Activated CD4-positive, alpha-beta T cell treated with anti-CD3 and anti-CD28 coated beads for 1 hour (primary cell): ENCODE measurements around the gene MCIDAS.
A peak's percentile ranks its signal among the peaks of the same experiment; 100 is the strongest.

Experiments
- DNase-seq: peaks from one replicate; pipeline ENCODE4 v3.0.0-alpha.2; 2020

The MCIDAS gene

DNA sequence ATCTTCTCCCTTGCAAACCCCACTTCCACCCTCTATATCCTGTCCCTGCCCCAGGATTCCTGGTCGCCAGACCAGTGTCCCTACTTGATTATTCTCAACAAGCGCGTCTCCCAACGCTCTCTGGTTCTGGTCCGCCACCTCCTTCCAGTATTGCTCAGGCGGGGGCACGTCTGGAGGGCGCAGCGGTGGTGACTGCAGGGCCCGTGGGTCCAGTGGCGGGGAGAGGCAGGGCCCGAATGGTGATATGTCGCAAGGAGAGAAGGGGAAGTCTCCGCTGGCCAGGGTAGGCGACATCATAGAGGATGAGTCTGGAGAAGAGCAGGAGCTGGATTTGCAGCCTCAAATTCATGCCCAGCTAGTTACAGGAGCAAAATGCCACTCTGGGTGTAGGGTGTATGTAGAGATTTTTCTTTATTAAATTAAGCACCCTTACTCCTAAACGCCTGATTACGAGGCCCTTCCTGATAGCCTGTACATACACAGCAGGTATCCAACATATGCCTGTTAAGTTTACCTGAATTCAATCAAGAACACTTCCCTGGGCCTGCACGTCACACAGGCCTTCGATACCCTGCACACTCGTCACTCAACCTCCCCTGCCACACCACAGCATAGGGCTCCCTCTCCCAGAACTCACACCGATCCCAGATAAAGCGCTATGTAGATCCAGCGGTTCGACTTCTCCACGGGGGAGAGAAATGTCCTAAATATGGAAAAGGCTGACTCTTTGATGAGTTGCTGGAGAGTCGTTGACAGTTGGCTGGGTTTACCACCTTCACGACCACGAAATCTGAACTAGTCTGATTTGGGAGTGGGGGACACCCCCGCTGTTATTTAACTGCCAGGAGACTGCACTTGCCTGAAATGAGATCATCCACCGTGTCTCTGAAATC is 4.8 kb downstream of the MCIDAS start:
- no peak for DNase-seq

- DNase-seq: no peak
Observed at GRCh38 chr5:55220433-55221185, 6.5 kb downstream of the MCIDAS start.

- no peak for DNase-seq
Observed at GRCh38 chr5:55219770-55220169, 7.3 kb downstream of the MCIDAS start.

DNA sequence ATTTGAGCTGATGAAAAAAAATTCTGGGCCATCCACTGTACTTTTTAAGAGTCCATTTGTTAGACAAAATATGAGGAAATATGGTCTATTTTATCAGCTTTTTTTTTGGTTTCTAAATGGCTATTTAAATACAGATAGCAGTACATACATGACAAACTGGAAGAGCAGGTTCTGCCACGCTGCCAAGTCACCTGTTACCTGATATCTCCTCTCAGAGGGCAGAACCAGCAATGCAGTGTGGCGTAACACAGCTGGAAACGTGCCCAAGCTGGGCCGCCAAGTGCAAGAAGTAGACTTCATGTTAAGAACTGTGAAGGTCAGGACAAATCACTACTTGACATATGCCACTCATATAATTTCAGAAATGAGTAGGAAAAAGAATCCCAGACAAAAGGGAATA is 8.1 kb downstream of the MCIDAS start:
- no peak for DNase-seq

DNA sequence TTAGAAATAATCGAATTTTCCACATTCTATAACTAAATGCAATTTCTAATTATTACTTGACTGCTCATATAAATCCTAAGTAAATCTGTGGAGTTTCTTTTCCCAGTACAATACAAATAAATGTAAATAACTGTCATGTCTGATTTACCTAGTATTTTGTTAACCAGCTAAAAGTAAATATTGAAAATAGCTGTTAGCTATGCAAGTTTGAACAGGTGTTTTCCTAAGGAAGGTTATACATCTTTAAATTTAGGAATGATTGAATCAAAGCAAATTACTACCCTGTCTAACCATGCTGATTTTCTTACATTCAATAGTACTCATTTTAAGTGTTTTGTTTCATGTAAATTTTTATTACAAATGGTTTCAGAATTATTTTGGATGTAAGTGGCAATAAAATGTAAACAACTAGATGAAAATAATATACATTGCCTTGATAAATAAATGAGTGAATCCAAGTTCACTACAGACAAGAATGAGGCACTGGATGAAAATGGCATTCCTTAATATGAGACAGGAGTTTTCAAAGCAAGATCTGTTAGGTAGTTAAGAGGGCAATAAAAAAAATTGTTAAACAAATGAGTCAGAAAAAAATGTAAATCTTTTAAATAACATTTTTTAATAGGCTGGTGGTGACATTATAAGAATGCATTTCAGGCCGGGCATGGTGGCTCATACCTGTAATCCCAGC is 15.8 kb downstream of the MCIDAS start:
- DNase-seq: no peak

DNA sequence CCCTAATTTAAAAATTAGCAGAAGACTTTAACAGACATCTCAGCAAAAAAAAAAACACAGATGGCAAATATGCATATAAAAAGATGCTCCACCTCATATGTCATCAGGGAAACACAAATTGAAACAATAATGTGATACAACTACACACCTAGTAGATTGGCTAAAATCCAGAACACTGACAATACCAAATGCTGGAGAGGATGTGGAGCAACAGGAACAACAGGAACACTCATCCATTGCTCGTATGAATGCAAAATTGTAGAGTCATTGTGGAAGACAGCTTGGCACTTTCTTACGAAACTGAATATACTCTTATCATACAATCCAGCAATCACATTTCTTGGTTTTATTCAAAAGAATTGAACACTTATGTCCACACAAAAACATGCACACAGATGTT is 22.1 kb downstream of the MCIDAS start:
- DNase-seq: no peak

GRCh38 chr5:55191165-55191564 is 36.0 kb downstream of the MCIDAS start:
- no peak for DNase-seq

GRCh38 chr5:55188656-55189540 is 38.2 kb downstream of the MCIDAS start:
- no peak for DNase-seq

DNA sequence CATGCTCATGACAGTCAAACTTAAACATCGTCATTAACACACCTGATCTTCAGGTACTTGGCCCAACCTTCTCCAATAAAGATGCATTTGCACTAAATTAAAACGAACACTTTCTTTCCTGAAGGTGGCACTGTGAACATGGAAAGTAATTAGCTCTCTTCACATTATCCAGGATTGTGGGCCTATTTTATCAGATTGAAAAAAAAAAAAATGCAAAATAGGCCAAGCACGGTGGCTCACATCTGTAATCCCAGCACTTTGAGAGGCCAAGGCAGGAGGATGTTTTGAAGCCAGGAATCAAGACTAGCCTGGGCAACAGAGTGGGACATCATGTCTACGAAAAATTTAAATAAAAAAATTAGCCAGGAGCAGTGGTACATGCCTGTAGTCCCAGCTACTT is 39.7 kb downstream of the MCIDAS start:
- DNase-seq: no peak

GRCh38 chr5:55180016-55180415 is 47.1 kb downstream of the MCIDAS start:
- DNase-seq: no peak

DNA sequence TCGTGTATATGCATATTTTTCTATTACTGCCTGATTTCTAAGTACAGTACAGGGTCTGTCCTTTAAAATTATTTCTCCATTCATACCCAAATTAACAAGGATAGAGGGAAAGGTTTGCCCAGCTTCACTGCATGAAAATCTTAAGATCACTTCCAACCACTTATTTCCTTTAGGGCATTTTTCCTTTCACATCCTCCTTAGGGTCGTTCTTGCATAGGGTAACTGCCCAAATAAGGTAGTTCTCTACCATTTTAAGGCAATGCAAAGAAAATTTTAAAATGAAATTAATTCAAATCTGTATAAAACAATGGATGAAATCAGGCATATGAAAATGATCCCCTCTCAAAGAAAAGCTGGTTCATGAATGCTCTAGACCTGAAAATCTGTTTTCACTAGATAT is 50.0 kb downstream of the MCIDAS start:
- DNase-seq: no peak

DNA sequence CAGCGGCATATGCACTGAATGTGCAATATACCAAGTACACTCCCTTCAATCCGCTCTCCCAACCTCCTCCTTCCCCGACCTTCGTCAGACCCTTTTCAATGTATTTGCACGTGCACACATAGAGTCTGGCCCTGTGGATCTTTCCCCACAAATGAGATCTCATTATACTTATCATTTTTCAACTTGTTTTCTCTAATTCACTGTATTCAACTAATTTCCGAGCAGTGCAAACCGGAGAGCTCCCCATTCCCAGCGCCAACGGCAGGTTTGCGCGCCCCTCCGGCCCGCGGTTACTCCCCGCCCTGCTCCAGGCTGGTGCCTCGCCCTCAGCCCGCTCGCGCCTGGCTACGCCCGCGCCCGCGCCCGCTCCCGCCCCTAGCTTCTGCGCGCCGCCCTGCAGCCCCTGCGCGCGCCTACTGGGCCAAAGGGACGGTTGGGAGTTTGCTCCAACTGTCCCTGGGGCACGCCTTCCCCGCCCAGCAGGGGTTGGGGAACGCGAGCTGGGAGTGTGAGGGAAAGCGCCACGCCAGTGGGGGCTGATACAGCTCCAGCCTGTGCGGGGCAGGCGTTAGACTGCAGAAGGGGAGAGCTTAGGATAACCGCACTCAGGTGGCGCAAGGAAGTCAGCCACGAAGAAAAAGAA is 50.8 kb downstream of the MCIDAS start:
- DNase-seq: no peak

GRCh38 chr5:55175781-55176175 is 51.3 kb downstream of the MCIDAS start:
- no peak for DNase-seq

GRCh38 chr5:55173687-55174230 is 53.4 kb downstream of the MCIDAS start:
- DNase-seq: no peak

- peak; percentile 55 for DNase-seq
Observed at GRCh38 chr5:55172937-55173686, 54.0 kb downstream of the MCIDAS start, which contains the start of gene CDC20B. Gene CDC20B (minus strand): TSS chr5:55173177. CDS start chr5:55173000, 177 bp downstream.

DNA sequence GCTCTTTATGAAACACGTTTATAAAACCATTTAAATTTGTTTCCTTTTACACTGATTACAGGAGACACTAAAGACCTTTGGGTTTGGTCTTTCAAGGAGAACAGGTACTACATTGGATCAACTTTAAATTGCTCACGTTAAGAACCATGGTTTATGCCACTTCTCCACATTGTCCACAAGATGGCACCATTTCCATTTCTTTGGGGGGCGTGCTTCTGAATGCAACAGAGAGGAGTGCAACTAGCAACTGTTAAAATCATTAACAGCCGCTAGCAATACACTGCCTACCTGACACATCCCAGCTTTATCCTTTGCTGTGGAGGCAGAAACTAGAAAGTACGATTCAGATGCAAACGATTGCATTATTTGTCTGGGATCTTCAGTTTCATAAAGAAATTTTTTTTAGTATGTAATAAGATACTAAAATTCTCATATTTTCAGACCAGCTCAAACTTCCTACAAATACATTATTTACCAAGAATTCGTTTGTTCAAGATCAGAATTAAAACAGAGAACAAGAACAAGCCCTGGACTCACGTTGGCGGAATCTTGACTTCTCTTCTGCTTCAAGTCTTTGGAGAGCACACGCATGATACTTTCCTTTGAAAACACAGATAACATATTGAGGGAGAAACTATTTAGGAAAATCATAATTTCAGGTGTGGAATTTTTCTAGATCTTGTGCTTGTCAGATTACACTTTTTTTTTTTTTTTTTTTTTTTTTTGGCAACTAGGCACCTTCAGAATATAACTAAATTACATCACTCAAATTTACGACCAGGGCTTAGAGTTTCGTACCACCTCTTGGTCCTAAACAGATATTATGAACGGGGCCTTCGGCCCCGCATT is 54.8 kb downstream of the MCIDAS start:
- DNase-seq: peak; percentile 37

DNA sequence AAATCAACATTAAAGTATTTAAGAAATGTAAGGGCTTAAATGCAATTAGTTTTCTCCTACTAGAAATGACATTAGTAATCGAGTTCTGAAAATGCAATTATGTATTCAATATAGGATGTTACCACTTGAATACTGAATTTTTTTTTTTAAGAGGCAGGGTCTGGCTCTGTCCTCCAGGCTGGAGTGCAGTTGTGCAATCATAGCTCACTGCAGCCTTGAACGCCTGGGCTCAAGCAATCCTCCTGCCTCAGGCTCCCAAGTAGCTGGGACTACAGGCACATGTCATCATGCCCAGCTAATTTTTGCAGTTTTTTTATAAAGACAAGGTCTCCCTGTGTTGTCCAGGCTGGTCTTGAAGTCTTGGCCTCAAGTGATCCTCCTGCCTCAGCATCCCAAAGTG is 55.6 kb downstream of the MCIDAS start:
- DNase-seq: no peak
